ENCODE measurements around the gene EBI3. TPM values are rescaled to one million over a fixed set of nuclear protein-coding genes. Genes with fewer than 3 reads are reported as not detected.

EBI3 gene
- total RNA-seq, 4 donors from 2014 or later = 0.27 to 5.0 (median 0.44) TPM

- H3K27me3 ChIP-seq = peaks cover 10 to 54% (median 23%) of the 10 kb centered on the region in 4 donors
- peaks cover 11 to 20% (median 12%) of the 10 kb centered on the region in 3 donors for H3K4me1 ChIP-seq
- peaks cover 0 to 4% (median 0%) of the 10 kb centered on the region in 3 donors for H3K36me3 ChIP-seq
- DNase-seq = no peak
- WGBS, 2 donors = 19 to 49% methylated on average over 4 to 8 of the region's 16 CpGs
- intact Hi-C loops (cut with DNase I) = no loop called here
- no peak overlapping the region for H3K4me3 ChIP-seq
- no peaks in the 10 kb centered on the region for H3K9me3 ChIP-seq
- H3K27ac ChIP-seq = no peak overlapping the region
- TF ChIP-seq, protein P1, sequence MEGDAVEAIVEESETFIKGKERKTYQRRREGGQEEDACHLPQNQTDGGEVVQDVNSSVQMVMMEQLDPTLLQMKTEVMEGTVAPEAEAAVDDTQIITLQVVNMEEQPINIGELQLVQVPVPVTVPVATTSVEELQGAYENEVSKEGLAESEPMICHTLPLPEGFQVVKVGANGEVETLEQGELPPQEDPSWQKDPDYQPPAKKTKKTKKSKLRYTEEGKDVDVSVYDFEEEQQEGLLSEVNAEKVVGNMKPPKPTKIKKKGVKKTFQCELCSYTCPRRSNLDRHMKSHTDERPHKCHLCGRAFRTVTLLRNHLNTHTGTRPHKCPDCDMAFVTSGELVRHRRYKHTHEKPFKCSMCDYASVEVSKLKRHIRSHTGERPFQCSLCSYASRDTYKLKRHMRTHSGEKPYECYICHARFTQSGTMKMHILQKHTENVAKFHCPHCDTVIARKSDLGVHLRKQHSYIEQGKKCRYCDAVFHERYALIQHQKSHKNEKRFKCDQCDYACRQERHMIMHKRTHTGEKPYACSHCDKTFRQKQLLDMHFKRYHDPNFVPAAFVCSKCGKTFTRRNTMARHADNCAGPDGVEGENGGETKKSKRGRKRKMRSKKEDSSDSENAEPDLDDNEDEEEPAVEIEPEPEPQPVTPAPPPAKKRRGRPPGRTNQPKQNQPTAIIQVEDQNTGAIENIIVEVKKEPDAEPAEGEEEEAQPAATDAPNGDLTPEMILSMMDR (IDR thresholded peaks at IDR 0.05) = no peak
- TF ChIP-seq POLR2A (IDR thresholded peaks at IDR 0.05) = no peak
Observed at GRCh38 chr19:4277191-4277696, 47.9 kb downstream of the EBI3 start.

DNA sequence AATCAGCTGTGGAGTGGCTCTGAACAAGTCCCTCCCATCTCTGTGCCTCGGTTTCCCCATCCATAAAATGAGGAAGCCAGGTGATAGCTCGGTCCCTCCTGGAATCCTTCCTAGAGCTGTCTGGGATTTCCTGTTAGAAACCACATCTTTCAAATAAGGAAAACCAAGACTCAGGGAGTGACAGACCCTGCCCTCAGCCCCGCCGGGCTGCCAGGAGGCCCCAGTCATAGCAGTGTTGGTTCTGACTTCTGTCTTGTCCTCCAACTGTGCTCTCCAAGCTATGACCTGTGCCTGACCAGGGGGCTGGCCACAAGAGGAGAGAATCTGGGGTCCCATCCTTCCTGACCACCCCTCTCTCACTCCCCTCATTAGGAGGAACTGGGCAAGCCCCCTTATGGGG is 48.7 kb downstream of the EBI3 start:
- WGBS, 2 donors = 24 to 39% methylated on average over 4 of the region's 4 CpGs
- peaks cover 11 to 20% (median 12%) of the 10 kb centered on the region in 3 donors for H3K4me1 ChIP-seq
- peaks cover 10 to 61% (median 23%) of the 10 kb centered on the region in 4 donors for H3K27me3 ChIP-seq
- no peaks in the 10 kb centered on the region for H3K9me3 ChIP-seq
- H3K4me3 ChIP-seq = no peak overlapping the region
- no peak overlapping the region for H3K27ac ChIP-seq
- TF ChIP-seq POLR2A (IDR thresholded peaks at IDR 0.05) = no peak
- TF ChIP-seq, protein P1 (IDR thresholded peaks at IDR 0.05) = no peak
- no peaks in the 10 kb centered on the region for H3K36me3 ChIP-seq
- DNase-seq = no peak
- intact Hi-C loops (cut with DNase I) = no loop called here

GRCh38 chr19:4278419-4279266 is 49.3 kb downstream of the EBI3 start, which contains the start of gene SHD:
Gene SHD (plus strand): TSS chr19:4279266. CDS start chr19:4280064, 798 bp downstream.
- Histone ChIP-seq H3K4me1 (peaks cover 11 to 20% (median 12%) of the 10 kb centered on the region in 3 donors), H3K4me3 (peak within 1 kb of the TSS in 2 of 4 donors; percentile 25 to 27), H3K36me3 (no peaks in the 10 kb centered on the region), H3K9me3 (no peaks in the 10 kb centered on the region), H3K27me3 (peaks cover 10 to 68% (median 23%) of the 10 kb centered on the region in 4 donors), H3K27ac (no peak within 1 kb of the TSS)
- intact Hi-C loops (cut with DNase I) = no loop called here
- 5 to 10% methylated on average over 13 to 23 of the region's 44 CpGs for WGBS, 2 donors
- TF ChIP-seq, protein P1 (IDR thresholded peaks at IDR 0.05) = no peak
- TF ChIP-seq POLR2A (IDR thresholded peaks at IDR 0.05) = no peak
- no peak for DNase-seq

- no peak for DNase-seq
- Histone ChIP-seq H3K27ac (no peak overlapping the region), H3K27me3 (peaks cover 10 to 72% (median 23%) of the 10 kb centered on the region in 4 donors), H3K9me3 (no peaks in the 10 kb centered on the region), H3K4me3 (peak overlapping the region in 2 of 4 donors; percentile 25 to 27), H3K4me1 (peaks cover 11 to 20% (median 12%) of the 10 kb centered on the region in 3 donors), H3K36me3 (no peaks in the 10 kb centered on the region)
- WGBS, 2 donors = no CpG with 5 or more reads among the region's 30 CpGs
- TF ChIP-seq, protein P1 (IDR thresholded peaks at IDR 0.05) = no peak
- no peak for TF ChIP-seq POLR2A (IDR thresholded peaks at IDR 0.05)
- intact Hi-C loops (cut with DNase I) = no loop called here
Observed at GRCh38 chr19:4279267-4279529, 49.9 kb downstream of the EBI3 start.
